ENCODE measurements around the gene RAB30.
A peak's percentile ranks its signal among the peaks of the same experiment; 100 is the strongest.

Gene RAB30

DNA sequence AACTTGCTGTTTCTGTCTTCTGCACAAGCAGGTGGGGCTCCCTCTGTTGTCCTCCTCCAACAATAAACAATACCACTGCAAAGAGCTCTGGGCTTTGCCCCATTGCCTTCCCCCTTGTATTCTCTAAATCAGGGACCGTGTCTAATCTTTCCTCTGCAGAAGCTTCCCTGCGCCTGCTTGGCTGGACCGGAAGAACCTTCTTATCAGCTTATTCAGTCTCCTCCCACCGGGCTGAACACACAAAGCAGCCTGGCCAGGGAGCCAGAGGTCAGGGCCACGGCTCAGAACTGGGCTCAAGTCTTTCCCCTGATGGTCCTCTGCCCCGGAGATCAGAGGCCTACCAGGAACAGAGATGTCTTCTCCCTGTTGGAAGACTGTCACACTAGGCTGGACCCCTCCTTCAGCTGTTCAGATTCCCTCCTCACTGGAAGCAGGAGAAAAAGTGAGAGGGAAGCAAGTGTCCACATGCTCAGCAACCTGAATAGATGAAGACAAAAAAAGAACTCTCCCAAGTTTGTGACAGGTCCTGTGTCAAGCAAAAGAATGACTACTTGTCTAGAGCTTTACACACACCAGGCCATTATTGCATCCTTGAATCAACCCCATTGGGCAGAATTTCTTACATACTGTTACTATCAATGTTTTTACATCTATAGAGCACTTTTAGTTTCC, 63.7 kb downstream of the RAB30 start:
- no peak for DNase-seq

DNA sequence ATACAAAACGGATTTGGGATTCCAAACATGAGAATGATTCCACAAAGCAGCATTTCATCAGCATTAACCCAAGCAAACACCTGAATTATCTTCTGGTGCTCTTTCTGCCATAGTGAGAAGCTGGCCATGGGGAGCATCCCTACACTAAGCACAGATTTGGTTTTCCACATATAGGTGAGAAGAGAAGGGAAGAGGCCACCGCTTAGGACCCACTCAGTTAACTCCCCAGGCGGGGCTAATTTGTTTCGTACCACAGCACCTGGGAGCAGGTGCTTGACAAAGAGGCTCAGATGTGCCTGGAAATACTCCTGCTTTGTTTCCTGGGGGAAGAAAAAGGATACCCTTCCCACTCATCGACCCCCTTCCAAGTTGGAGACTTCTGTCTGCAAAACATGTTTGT, 64.2 kb downstream of the RAB30 start:
- no peak for DNase-seq

DNA sequence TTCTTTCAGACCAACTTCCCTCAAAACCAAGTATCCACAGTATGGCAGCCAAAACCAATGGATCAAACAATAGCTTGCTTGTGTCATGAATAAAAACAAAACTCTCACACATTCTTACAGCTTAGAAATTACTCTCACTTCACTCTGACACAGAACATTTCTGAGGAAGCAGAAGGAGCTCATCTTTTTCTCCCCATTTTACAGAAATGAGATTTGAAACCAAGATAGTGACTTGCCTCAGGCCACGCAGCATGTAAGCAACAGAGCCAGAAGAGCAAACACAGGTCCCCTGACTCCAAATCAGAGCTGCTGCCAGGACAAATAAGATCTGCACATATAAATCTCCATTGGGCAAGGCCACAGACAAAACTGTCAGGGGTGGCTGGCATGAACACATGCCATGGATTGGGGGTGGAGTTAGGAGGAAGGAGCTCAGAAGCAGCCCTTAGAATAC, 64.8 kb downstream of the RAB30 start:
- DNase-seq: no peak

DNA sequence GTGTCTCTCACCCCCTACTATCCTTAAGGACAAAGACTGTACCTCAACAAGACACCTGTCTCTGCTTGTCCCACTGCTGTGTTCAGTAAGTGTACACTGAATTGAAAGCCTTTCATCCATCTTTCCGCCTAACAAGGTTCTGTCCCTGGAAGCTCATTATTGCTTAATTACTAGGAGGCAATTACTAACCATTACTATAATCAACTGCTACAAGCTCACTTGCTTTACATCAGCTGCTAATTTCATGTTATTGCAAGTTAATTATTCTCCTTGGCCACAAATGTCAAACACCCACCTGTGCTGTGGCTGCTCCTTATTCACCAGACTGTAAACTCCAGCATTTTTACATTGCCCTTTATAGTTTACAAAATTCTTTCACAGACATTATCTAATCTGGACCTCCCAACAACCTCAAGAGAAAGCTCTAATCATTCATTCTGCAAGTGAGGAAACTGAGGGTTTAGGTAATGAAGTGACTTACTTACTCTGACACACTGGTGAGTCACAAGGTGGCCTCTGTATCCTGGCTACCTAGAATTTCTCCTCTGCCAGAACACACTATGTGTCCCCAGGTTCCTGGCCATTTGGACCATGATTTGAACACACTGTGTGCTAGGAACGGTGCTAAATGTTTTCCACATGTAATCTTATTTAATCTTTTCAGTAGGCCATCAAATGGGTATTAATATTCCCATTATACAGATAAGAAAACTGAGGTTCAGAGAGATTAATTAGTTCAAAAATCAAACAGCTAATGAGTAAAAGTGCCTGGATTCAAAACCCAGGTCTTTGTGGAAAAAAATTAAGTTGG, 66.7 kb downstream of the RAB30 start:
- no peak for DNase-seq

DNA sequence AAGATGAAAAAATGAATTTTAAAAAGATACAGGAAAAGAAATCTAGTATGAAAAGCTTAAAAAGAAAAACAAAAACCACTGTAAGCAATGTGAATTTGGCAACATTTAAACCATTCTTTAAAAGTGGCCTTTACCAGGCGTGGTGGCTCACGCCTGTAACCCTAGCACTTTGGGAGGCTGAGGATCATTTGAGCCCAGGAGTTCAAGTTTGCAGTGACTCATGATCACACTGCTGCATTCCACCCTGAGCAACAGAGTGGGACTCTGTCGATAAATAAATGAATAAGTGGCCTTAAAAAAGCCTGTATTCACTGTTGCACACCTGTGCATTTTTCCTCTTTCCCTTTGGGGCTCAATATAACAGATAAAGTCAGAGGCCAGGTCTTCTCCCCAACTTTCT, 69.2 kb downstream of the RAB30 start:
- DNase-seq: no peak

DNA sequence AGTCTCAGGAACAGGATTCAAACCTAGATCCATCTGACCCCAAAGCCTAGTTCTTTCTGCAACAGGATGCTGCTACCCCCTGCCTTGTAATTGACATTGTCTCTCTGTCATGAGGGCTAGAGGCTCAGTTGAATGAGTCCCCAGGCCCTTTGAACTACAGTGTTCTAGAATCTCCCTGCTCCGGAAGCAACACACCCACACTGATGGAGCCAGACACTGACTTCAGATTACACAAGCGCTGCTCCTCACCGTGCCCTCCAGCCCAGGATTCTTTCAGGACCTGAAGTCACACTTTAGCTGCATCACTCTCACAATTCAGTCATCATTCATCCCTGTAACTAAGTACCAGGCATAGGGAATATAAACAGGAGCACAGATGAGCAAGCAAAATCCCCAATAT, 69.6 kb downstream of the RAB30 start:
- no peak for DNase-seq

DNA sequence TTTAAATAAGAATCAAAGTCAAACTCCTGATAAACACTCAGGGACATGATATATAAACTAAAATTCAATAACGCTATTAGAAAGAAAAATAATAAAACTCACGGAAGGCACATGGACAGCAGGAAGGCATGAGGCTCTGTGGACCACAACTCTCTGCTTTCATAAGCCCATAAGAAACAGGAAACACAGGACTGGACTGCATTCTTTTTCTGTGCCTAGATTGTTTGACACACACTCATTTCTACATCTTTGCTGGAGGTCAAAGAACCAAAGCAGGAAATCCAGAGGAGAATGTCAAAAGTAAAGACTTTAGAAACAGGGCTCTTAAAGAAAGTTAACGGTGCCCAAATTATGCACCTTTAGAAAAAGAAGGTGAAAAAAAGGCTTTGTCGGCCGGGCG, 71.3 kb downstream of the RAB30 start:
- DNase-seq: no peak

DNA sequence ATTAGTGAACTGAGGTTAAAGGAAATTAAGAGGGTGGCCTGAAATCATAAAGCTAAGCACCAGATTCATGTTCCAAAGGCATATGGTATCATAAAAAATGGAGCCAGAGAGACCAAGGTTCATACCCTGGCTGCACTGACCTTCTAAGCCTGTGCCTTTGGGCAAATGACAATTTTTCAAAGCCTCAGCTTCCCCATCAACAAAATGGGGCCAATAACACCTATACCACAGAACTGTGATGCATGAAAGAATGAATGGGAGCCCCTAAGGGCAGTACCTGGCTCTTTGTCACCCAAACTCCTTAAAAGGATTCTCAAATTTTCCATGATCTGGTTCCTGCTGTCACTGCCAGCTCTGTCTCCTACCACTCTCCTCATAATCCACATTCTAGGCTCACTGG, 72.5 kb downstream of the RAB30 start:
- DNase-seq: no peak

DNA sequence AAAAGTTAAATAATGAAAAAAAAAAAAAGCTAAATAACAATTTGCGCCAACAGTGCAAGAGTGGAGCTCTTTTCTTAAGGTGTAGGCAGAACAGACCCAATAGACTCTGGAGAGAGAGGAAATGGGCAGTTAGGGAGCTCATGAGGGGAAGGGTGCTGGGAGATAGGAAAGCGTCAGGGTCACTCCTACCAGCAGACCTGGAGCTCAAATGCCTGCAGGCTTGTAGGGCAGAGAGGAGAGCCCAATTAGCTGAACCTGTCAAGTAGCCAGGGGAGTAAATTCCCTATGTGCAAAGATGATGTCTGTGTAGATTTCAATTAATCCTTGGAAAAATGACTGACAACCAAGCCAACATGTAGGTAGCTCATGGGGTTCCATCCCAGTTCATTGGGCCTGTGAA, 73.0 kb downstream of the RAB30 start:
- DNase-seq: no peak

DNA sequence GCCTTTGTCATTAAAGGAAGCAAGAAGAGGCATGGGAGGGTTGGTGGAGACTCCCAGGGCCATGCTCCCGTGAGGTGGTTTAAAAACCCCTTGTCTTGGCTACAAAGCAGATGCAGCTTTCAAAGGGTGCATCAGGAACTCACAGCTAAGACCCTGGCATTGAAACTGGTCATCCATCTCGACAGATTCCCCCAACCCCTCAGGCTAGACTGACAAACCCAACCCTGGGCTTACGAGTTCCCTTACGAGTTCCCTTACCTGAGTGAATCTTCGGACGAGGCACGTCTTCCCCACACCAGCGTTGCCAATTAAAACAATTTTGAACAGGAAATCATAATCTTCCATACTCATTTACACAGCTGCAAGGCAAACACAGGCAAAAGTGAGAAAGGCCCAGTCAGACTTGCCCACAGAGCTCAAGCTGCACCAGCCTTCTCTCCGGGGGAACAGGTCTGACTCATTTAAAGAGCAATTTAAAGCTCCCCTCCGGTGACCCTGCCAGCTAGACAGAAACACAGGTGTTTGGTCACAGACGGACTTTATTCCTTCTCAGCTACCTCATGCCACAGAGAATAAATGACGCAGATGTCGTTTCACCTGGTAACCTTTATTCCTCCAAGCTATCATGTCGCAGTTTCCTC, 74.6 kb downstream of the RAB30 start:
- no peak for DNase-seq

DNA sequence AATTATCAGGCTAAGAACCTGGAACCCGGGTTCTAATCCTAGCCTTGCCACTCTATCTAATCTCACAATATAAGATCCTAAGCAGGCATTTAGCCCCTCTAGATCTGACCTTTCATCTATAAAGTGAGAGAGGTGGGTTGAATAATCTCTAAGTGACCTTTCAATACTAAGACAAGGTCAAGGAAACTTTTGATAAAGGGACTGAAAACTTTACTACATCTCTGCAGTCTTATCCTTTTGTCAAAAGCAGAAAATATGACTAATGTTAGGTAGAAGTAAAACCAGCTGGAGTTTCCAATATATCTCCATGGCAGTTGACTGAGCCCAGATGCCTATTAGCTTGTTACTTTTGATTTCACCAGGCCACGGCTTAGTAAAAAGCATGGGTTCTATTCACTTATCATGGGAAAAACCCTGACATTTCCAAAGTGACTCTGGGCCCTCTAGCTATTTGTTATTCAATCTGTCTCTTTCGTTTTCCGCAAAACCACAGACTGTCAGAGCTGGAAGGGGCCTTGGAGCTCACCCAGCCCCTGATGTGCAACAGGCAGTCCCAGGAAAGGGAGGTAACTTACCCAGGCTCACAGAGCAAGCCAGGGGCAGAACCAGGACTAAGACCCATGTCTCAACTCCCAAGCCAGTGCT, 75.8 kb downstream of the RAB30 start:
- DNase-seq: peak; percentile 13 to 48

DNA sequence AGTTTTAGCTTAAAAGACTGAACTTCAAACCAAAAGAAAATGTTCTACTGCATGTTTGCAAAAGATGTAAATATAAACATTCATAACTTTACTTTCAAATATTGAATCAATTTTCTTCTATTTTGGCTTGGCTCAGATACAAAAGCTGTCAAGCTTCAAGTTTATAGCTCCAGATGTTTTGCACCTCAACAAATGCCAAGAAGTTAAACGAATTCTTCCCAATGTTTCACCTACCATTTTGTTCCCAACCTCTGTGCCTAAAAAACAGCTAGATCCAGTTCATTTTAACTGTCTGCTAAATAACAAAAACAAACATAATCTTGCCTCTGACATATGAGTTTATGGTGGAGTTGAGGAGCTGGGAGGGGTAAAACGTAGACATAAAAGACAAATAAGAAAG, 76.5 kb downstream of the RAB30 start:
- no peak for DNase-seq

DNA sequence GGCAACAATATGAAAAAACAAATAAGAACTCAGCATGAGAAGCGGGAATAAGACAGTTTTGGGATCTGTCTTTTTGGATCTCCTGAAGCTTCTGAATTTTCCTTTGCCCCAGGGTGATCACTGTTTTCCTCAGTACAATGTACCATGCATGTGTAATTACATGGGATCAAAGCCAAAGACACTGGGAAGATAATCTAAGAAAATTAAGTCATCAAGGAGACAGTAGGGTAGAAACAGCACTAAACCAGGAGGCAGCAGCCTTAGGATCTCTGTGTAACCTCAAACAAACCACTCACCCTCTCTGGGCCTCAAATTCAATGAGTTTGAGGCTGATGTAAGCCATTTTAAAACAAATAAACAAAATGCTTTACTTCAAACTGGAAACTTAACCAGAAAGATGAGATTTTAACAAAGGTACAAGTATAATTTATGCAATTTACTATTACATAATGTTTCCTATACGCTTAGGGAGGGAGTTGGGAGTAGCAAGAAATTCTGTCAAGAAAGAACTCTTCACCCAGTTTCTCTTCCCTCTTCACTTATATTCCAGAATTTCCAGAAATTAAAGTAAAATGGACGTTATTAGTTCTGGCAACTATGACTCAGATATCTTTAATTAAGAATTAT, 77.0 kb downstream of the RAB30 start:
- no peak for DNase-seq

DNA sequence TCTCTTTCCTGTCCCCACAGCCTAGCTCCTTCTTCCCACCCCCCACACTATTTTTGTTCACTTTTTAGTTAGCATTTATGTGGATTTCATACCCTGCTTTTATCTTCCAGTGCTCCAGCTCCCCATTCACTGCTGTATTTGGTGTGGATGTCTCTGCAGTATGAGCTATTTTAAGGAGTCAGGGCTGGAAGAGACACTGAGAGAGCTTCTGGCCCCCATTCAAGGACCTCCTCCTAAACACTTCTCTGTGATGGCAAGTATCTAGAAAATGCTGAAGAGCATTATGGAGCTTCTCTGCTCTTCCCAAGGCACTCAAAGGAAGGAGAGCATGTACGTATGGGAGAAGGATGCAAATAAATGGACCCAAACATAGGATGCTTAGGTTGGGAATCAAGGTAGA, 79.5 kb downstream of the RAB30 start:
- DNase-seq: no peak

DNA sequence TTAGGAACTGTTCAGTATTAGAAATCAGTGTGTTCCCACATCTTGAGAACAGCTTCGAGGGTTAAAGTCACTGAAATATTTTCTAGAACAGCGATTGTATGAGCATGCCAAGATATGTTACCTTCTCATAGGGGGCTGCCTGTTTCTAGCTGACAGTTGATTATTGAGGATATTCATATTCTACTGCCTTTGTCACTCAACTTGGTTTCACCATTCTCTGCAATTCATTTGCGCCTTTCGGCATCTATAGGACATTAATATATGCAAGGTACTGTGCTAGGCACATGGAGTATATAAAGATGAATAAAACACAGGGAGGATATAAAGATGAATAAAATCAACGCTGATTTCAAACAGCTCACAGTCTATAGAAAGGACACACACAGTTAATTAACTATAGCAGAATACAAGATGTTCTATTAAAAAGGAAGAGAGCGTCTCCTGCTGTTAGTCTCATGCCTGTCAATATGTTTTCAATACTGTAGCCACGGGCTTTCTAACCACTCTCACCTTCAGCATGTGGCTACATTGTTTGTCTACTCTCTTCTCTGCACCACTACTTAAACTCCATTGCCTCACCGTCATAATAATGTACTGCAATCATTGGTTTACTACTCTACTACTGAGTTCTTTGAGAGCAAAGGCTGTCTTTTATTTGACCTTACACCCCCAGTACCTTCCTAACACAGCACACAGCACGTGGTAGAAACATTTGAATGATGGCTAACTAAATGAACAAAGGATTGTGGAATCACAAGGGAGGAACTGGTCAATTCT, 81.9 kb downstream of the RAB30 start:
- DNase-seq: no peak

DNA sequence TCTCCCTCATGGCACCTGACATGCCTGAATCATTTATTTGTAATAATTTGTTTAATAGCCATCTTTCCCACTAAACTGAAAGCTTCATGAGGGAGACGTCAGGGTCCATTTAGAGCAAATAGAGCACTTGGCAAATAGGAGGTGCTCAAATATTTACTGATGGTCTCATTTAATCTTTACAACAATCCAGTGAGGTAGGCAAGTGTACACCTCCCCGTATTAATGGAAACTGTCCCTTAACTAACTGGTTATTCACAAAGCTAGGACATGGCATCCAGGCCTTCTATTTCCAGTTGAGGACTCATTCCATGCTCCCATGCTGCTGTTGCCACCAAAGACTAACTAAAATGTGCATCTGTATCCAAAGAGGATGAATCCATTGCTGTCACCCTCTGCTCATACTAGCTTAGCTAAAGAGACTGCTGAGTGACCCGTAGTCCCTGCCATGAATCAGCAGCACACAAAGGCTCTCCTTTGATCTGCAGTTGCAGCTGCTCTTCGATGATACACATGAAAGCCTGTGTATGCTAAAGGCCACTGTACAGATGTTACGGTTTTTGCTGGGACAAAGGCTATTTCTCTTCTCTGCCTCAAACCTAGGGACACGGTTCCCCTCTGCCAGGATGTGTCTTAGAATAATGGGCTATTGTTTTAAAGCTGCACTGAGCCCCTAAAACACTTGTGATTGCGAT, 82.6 kb downstream of the RAB30 start:
- no peak for DNase-seq

DNA sequence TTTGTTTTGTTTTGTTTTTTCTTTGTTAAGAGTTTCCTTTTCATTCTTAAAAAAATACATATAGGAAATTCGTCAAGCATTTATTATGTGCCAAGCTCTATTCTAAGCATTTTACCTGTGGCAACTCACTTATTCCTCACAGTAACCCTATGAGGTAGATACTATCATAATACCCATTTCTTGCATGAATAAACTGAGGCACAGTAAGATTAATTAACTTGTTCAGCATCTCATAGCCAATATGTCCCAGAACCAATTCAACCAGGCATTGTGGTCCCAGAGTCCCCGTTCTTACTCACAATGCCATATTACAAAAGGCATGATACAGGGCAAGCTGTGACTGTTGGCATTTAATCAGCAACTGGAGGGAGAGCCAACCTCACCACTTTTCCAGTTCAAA, 83.7 kb downstream of the RAB30 start:
- no peak for DNase-seq

DNA sequence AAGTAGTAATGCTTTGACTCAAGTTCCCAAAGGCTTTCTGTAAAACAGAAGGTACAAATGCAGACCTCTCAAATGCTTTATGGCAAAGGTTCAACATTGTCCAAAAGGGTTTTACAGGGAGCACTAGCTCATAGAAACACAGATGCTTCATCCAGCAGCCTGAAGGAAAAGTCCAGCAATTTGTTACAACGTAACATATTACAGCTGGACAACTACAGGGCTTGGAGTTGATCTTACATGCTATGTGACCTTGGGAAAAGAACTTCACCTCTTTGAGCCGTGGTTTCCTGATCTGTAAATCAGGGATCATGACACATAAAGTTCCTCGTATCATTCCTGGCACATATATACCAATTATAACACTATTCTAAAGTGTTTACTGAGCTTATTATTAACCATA, 85.3 kb downstream of the RAB30 start:
- DNase-seq: no peak

DNA sequence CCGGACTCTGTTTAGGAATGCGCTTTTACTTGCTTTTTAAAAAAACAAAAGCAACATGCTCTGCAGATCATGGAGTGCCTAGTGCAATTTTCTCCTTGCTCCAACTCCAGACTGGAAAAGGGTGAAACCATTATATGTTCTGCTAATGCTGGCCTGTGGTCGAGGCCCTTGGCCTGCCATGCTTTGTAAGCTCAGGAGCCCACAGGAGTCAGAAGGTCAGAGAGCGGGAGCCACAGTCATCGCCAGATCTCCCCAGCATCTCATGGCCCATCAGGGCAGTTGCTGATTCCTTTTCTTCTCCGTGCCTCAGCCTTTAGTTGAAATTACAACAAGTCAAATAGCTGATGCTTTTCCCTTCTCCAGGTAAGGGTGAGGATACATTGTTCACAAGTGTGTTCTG, 89.8 kb downstream of the RAB30 start:
- no peak for DNase-seq

DNA sequence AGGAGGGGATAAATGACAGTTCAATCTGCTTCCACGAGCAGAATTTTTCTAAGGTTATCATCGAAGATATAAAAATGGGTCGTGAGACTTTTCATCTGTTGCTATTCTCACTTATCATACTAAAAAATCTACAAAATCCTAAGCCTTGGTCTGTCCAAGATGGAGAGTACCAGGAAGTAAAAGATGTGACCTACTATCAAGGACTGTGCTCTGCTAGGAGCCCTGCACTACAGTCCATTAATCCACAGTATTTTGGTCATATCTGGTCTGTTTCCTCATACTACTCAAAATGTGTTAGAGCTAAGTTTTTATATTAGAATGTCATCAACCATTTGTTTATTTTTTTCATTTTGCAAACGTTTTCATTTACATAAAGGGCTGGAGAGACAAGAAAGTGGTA, 90.8 kb downstream of the RAB30 start:
- no peak for DNase-seq

DNA sequence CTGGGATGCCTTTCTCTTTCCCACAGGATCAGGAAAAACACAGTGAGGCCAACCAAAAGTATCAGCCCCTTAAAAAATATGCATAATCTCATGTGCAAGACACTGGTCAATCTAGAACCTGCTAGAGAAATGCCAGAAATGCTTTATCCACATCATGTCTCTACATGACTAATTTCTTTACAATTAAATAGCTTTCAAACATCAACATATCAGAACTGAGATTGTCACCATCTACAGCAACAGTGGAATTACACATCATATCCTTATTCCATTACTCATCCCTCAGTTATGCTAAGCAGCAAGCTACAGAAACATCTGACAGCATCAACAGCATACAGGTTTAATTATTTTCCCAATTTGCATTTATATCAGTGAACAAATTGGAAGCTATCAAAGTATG, 91.4 kb downstream of the RAB30 start:
- DNase-seq: no peak

DNA sequence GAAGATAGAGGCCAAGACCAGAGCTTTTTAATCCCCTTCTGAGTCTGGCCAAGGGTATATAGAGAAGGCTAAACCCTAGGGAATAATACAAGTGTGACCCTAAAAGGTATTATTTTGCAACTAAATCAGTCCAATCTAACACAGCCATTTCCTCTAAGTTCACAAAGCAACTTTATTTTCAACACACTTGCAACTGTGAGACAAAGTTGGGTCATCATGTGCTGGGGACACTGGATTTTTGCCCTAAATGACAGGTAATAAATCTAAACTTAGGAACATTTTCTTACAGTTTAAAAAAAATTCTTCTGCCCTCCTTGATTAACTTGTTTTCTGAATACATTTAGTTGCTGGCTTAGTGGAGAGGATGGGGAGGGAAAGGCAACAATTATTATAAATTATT, 91.9 kb downstream of the RAB30 start:
- no peak for DNase-seq
